ENCODE measurements around the gene EEF1AKMT4. TPM values are rescaled to one million over a fixed set of nuclear protein-coding genes. Genes with fewer than 3 reads are reported as not detected.

EEF1AKMT4 gene
- total RNA-seq, 1 experiment from 2014 or later = 11.6 TPM

GRCh38 chr3:184299488-184300377 is 50.3 kb downstream of the EEF1AKMT4 start:
- TSS peak; percentile 62 for BruUV-seq (replicated peaks)
- no peak for TF ChIP-seq CTCF (IDR thresholded peaks at IDR 0.05; ENCODE audit: unreplicated experiment)

GRCh38 chr3:184300378-184300720 is 50.9 kb downstream of the EEF1AKMT4 start:
- intact Hi-C loops (cut with micrococcal nuclease; ENCODE audit: unreplicated experiment) = no loop called here
- Mint-ChIP-seq H3K9me3 (ENCODE audit: low read depth, unreplicated experiment) (no peaks in the 10 kb centered on the region), H3K27me3 (ENCODE audit: unreplicated experiment) (peaks cover 20% of the 10 kb centered on the region), H3K27ac (ENCODE audit: unreplicated experiment) (no peak overlapping the region), H3K36me3 (ENCODE audit: insufficient read depth, unreplicated experiment) (peaks cover 72% of the 10 kb centered on the region), H3K4me1 (ENCODE audit: low read depth, unreplicated experiment) (peaks cover 16% of the 10 kb centered on the region), H3K4me3 (ENCODE audit: low read depth, unreplicated experiment) (peak overlapping the region; percentile 97)
- no peak for DNase-seq
- CTCF ChIA-PET = interaction anchor here (0.6 to 1.0 kb wide), 2 partner anchors 12 to 603 kb away, joined by 3 to 4 read pairs; partner anchors contain the start of gene YEATS2
- no TSS peak for BruUV-seq (replicated peaks)
- no peak for TF ChIP-seq CTCF (IDR thresholded peaks at IDR 0.05; ENCODE audit: unreplicated experiment)

More at GRCh38 chr3:184299488-184300377, 50.3 kb downstream of the EEF1AKMT4 start:
- Mint-ChIP-seq H3K36me3 (ENCODE audit: insufficient read depth, unreplicated experiment) (peaks cover 66% of the 10 kb centered on the region), H3K4me3 (ENCODE audit: low read depth, unreplicated experiment) (peak overlapping the region; percentile 97), H3K27ac (ENCODE audit: unreplicated experiment) (peak overlapping the region; percentile 91), H3K9me3 (ENCODE audit: low read depth, unreplicated experiment) (no peaks in the 10 kb centered on the region), H3K4me1 (ENCODE audit: low read depth, unreplicated experiment) (peaks cover 16% of the 10 kb centered on the region), H3K27me3 (ENCODE audit: unreplicated experiment) (peaks cover 26% of the 10 kb centered on the region)
- no peak for DNase-seq
- CTCF ChIA-PET = interaction anchor here (0.5 to 1.0 kb wide), 4 partner anchors 12 to 602 kb away, joined by 3 to 4 read pairs (median 3); partner anchors contain the start of gene YEATS2
- intact Hi-C loops (cut with micrococcal nuclease; ENCODE audit: unreplicated experiment) = no loop called here

- CTCF ChIA-PET = interaction anchor here (0.6 to 1.4 kb wide), 4 partner anchors 30 to 78 kb away, joined by 3 to 11 read pairs (median 5); no protein-coding TSS in a partner anchor
- Mint-ChIP-seq H3K36me3 (ENCODE audit: insufficient read depth, unreplicated experiment) (peaks cover 88% of the 10 kb centered on the region), H3K27ac (ENCODE audit: unreplicated experiment) (no peak overlapping the region), H3K4me1 (ENCODE audit: low read depth, unreplicated experiment) (peaks cover 6% of the 10 kb centered on the region), H3K27me3 (ENCODE audit: unreplicated experiment) (no peaks in the 10 kb centered on the region), H3K4me3 (ENCODE audit: low read depth, unreplicated experiment) (no peak overlapping the region), H3K9me3 (ENCODE audit: low read depth, unreplicated experiment) (no peaks in the 10 kb centered on the region)
- TF ChIP-seq CTCF (IDR thresholded peaks at IDR 0.05; ENCODE audit: unreplicated experiment) = peak; percentile 38
- BruUV-seq (replicated peaks) = no TSS peak
- intact Hi-C loops (cut with micrococcal nuclease; ENCODE audit: unreplicated experiment) = no loop called here
- DNase-seq = no peak
These were observed 56.1 kb downstream of the EEF1AKMT4 start for GRCh38 chr3:184305577-184305976.

- TF ChIP-seq CTCF (IDR thresholded peaks at IDR 0.05; ENCODE audit: unreplicated experiment) = no peak
- Mint-ChIP-seq H3K9me3 (ENCODE audit: low read depth, unreplicated experiment) (no peaks in the 10 kb centered on the region), H3K27me3 (ENCODE audit: unreplicated experiment) (no peaks in the 10 kb centered on the region), H3K27ac (ENCODE audit: unreplicated experiment) (no peak overlapping the region), H3K4me1 (ENCODE audit: low read depth, unreplicated experiment) (no peaks in the 10 kb centered on the region), H3K36me3 (ENCODE audit: insufficient read depth, unreplicated experiment) (peaks cover 79% of the 10 kb centered on the region), H3K4me3 (ENCODE audit: low read depth, unreplicated experiment) (no peak overlapping the region)
- no TSS peak for BruUV-seq (replicated peaks)
- intact Hi-C loops (cut with micrococcal nuclease; ENCODE audit: unreplicated experiment) = no loop called here
- DNase-seq = no peak
- CTCF ChIA-PET = interaction anchor here (1.4 kb wide), 1 partner anchor 78 kb away, joined by 4 read pairs; no protein-coding TSS in a partner anchor
These were observed 57.0 kb downstream of the EEF1AKMT4 start for GRCh38 chr3:184306341-184306972.

Measured in Calu3 (cell line).